Body of pancreas (tissue), 4 donors: ENCODE results near the gene HNRNPAB. TPM values are rescaled to one million over a fixed set of nuclear protein-coding genes. Genes with fewer than 3 reads are reported as not detected.

Experiments
- ATAC-seq: fragments of 150-250 bp; one replicate; pipeline ENCODE4 v1.9.1; 2016
- DNase-seq, 4 donors: peaks; one replicate each; pipeline ENCODE4 v3.0.0-alpha.2; 2019
- H3K27ac ChIP-seq, 4 donors: fragments of 200-600 bp; sonication (generic); 1 replicate in 3 of 4; 2 replicates in 1 of 4; pipeline versions ENCODE4 v1.5.1 to v1.6.1; 2016 to 2019; ENCODE audit warnings: mild to moderate bottlenecking in 1 of 4, mixed read lengths in 1 of 4, moderate library complexity in 1 of 4
- H3K27me3 ChIP-seq, 2 donors: fragments of 200-600 bp; sonication (generic); one replicate each; pipeline ENCODE4 v1.6.0; 2016; ENCODE audit warnings: mild to moderate bottlenecking in 1 of 2
- H3K36me3 ChIP-seq, 2 donors: fragments of 200-600 bp; sonication (generic); replicated peaks in 1 of 2; 2 replicates each; pipeline ENCODE4 v1.5.1; 2016; ENCODE audit warnings: low read depth in 2 of 2; ENCODE audit not compliant: insufficient read depth in 1 of 2
- H3K4me1 ChIP-seq: fragments of 200-600 bp; sonication (generic); one replicate; pipeline ENCODE4 v1.6.0; 2016
- H3K4me3 ChIP-seq, 2 donors: fragments of 200-600 bp; sonication (generic); 1 replicate in 1 of 2; 2 replicates in 1 of 2; pipeline ENCODE4 v1.5.1; 2016 to 2019
- H3K9me3 ChIP-seq, 3 donors: fragments of 200-600 bp; sonication (generic); 1 replicate in 2 of 3; 2 replicates in 1 of 3; pipeline ENCODE4 v1.5.1; 2016
- POLR2A ChIP-seq, 3 donors: fragments of 450-650 bp; IDR thresholded peaks; one replicate each; pipeline ENCODE4 v1.6.1; 2016; ENCODE audit warnings: antibody characterized with exemption in 3 of 3, mild to moderate bottlenecking in 2 of 3
- WGBS, 2 donors: methylation state at CpG; one replicate each; pipeline ENCODE4 v1.1.5; 2017; 5-methylcytosine and 5-hydroxymethylcytosine counted together
- intact Hi-C: fragments of 100-400 bp; cut with DNase I; formaldehyde crosslinking; loops from one replicate; pipeline ENCODE4 v1.15.1; 2023
- total RNA-seq, 2 donors: library from RNA; depleted of rRNA; stranded (reverse); fragments of >200 nt; gene quantifications; one replicate each; pipeline ENCODE4 v1.1.0, GENCODE V29; 2016
- TF ChIP-seq, protein P1 (sequence below), 7 experiments: fragments of 450-650 bp in 4 of 7; fragments of 200-600 bp in 3 of 7; sonication (generic) in 3 of 7; IDR thresholded peaks; one replicate each; pipeline ENCODE4 v1.5.1; 2016 to 2019; ENCODE audit warnings: antibody characterized with exemption in 7 of 7

HNRNPAB gene
- total RNA-seq, 2 donors from 2014 or later = 42.0 to 73.8 TPM

DNA sequence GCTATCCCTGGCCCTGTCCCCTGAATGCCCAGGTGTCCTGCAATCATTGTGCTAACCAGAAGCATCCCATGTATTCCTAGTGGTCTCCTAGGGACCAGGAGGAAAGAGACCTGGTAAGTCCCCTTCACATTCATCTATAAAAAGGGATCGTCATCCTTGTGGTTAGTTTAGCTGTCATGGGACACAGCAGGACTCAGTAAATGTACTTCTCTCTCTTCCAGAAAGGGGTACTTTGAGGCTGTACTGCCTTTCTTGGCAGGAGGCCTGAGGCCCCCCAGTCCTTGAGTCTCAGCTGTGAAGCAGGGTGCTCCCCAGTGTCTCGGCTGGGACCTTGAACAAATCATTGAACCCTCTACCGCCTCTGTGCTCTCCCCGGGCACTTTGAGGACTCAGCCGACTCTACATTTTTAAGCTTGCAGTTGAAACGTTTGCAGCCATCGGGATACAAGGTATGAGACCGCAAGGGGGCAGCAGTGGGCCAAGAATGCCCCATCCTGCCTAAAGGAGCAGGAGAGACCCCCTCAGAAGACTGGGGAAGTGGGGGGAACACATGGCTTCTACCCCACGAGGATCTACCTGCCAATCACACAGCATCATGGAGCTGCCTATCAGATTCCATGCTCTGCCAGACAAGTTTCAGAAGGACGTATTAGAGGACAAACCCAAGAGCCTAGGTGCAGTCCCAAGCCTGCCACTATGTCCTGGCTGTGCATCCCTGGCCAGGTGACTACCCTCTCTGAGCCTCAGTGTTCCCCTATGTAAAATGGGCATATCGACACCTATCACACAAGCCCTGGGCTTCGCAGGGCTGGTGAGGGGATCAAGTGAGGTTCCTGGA lies 30.6 kb downstream of the HNRNPAB start:
- ATAC-seq = no peak
- no peak overlapping the region for H3K27ac ChIP-seq
- DNase-seq = peak; percentile 63 to 80 (median 70)

DNA sequence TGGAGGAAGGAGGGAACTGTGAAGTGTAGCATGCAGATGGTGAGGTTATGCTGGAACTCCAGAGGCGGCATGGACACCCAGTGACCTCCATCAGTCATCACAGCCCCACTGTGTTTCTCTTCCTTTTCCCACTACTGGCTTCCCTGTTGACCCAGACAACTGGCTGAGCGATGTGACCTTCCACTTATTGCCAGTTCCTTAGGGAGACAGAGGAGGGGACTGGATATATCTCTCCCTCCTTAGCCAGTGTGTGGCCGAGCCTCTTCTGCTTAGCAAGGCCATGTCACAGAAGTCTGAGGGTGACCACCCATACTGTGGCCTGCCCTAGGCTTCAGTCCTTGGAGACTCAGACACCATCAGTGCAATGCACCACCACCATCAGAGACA lies 31.2 kb downstream of the HNRNPAB start:
- ATAC-seq = no peak
- H3K4me1 ChIP-seq = peaks cover 39% of the 10 kb centered on the region
- DNase-seq = no peak
- no peaks in the 10 kb centered on the region for H3K9me3 ChIP-seq
- intact Hi-C loops = no loop called here
- H3K4me3 ChIP-seq = no peak overlapping the region
- H3K27ac ChIP-seq = no peak overlapping the region
- TF ChIP-seq, protein P1, sequence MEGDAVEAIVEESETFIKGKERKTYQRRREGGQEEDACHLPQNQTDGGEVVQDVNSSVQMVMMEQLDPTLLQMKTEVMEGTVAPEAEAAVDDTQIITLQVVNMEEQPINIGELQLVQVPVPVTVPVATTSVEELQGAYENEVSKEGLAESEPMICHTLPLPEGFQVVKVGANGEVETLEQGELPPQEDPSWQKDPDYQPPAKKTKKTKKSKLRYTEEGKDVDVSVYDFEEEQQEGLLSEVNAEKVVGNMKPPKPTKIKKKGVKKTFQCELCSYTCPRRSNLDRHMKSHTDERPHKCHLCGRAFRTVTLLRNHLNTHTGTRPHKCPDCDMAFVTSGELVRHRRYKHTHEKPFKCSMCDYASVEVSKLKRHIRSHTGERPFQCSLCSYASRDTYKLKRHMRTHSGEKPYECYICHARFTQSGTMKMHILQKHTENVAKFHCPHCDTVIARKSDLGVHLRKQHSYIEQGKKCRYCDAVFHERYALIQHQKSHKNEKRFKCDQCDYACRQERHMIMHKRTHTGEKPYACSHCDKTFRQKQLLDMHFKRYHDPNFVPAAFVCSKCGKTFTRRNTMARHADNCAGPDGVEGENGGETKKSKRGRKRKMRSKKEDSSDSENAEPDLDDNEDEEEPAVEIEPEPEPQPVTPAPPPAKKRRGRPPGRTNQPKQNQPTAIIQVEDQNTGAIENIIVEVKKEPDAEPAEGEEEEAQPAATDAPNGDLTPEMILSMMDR (IDR thresholded peaks at IDR 0.05) = no peak
- no peak for TF ChIP-seq POLR2A (IDR thresholded peaks at IDR 0.05)
- WGBS, 2 donors = 64 to 86% methylated on average over 3 of the region's 3 CpGs
- no peaks in the 10 kb centered on the region for H3K36me3 ChIP-seq
- no peaks in the 10 kb centered on the region for H3K27me3 ChIP-seq

More for the DNA sequence above, 30.6 kb downstream of the HNRNPAB start:
- TF ChIP-seq, protein P1 (IDR thresholded peaks at IDR 0.05) = peak; percentile 36 to 57 (median 48)
- TF ChIP-seq POLR2A (IDR thresholded peaks at IDR 0.05) = no peak
- Histone ChIP-seq H3K9me3 (no peaks in the 10 kb centered on the region), H3K4me1 (peaks cover 45% of the 10 kb centered on the region), H3K27me3 (no peaks in the 10 kb centered on the region), H3K36me3 (no peaks in the 10 kb centered on the region), H3K4me3 (no peak overlapping the region)
- intact Hi-C loops = no loop called here
- 24 to 25% methylated on average over 9 to 12 of the region's 12 CpGs for WGBS, 2 donors

DNA sequence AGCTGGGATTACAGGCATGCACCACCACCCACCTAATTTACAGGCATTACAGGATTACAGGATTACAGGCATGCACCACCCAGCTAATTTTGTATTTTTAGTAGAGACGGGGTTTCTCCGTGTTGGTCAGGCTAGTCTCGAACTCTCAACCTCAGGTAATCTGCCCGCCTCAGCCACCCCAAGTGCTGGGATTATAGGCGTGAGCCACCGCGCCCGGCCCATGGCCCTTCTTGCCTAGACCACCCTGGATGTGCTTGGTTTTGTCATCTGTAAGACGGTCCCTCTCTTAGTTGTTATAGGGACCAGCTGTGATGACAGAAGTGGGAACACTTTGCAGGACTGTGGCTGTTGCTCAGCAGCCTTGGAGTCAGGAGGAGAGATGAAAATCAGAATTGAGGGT lies 31.8 kb downstream of the HNRNPAB start:
- intact Hi-C loops = no loop called here
- WGBS, 2 donors = 86 to 91% methylated on average over 5 to 9 of the region's 9 CpGs
- Histone ChIP-seq H3K9me3 (no peaks in the 10 kb centered on the region), H3K36me3 (no peaks in the 10 kb centered on the region), H3K27ac (peak overlapping the region; percentile 50 to 75 (median 70)), H3K27me3 (no peaks in the 10 kb centered on the region), H3K4me1 (peaks cover 34% of the 10 kb centered on the region), H3K4me3 (no peak overlapping the region)
- ATAC-seq (no peak), DNase-seq (no peak)
- TF ChIP-seq, protein P1 (IDR thresholded peaks at IDR 0.05) = no peak
- TF ChIP-seq POLR2A (IDR thresholded peaks at IDR 0.05) = no peak

DNA sequence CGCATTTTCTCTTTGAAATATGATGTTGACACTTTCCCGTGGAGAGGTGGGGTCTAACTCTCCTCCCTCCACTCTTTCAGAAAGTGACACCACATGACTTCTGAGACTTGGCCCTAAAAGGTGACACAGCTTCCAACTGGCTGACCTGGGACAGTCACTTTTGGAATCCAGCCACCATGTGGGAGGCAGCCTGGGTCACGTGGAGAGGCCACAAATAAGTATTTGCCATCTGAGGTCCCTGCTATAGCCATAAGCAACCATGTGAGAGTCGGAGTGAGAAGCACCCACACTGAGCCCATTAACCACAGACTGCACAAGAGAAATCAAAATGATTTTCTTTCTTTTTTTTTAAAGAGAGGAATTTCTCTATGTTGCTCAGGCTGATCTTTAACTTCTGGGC lies 32.3 kb downstream of the HNRNPAB start:
- Histone ChIP-seq H3K27ac (peak overlapping the region; percentile 50 to 75 (median 70)), H3K9me3 (no peaks in the 10 kb centered on the region), H3K4me3 (no peak overlapping the region), H3K4me1 (peaks cover 28% of the 10 kb centered on the region), H3K36me3 (no peaks in the 10 kb centered on the region), H3K27me3 (no peaks in the 10 kb centered on the region)
- WGBS, 2 donors = 4 to 13% methylated on average over 4 of the region's 4 CpGs
- peak; percentile 55 to 78 (median 74) for DNase-seq
- peak; percentile 32 for ATAC-seq
- intact Hi-C loops = no loop called here
- TF ChIP-seq, protein P1 (IDR thresholded peaks at IDR 0.05) = no peak
- peak in 1 of 3 donors; percentile 9 for TF ChIP-seq POLR2A (IDR thresholded peaks at IDR 0.05)
